ENCODE results near the gene PIK3R1.
"Not testable (repeated sequence)": the region's sequence is repeated elsewhere in the genome, so short reads cannot be mapped to it uniquely, and the experiment has no call there.

The PIK3R1 gene

DNA sequence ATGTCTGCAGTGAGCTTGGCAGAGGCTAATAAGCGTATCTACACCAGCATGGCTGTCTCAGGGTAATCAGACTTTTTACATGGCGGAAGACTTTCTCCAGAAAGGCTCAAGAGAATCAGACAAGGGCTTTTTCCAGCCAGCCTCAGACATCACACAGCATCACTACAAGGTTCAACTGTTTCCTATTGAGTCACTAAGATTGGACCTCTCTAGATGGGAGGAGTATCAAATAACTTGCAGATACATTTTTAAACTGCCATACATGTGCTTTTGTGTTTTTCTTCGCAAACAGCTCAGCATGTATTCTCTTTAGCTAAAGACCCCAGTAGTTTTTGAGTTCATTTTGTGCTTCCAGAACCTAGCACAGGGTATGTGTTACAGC, 22.9 kb upstream of the PIK3R1 start:
- no peak overlapping the region for H3K4me3 ChIP-seq (ENCODE audit: low read depth, low read length)

- no peak overlapping the region for H3K4me3 ChIP-seq (ENCODE audit: low read depth, low read length)
Observed at GRCh38 chr5:68193481-68194036, 22.0 kb upstream of the PIK3R1 start.

- no peak overlapping the region for H3K4me3 ChIP-seq (ENCODE audit: low read depth, low read length)
Observed at GRCh38 chr5:68194386-68194785, 21.2 kb upstream of the PIK3R1 start.

DNA sequence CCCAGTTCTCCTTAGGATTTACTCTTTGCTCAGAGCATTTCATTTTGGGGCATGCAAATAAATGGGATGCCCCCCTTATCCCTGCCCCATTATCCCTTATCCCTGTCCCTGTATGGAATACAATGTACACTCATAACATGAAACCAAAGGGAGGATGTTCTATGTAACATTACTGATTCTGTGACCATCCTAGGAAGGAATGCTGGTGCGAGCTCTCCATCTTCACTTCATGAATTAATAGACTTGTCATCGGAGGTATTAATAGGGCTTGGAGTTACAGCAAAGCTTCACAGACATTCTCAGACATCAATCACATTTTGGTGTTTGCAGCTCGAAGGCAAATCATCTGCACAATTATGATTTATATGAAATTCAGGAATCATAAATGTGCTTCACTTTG, 20.4 kb upstream of the PIK3R1 start:
- H3K4me3 ChIP-seq (ENCODE audit: low read depth, low read length), result no peak overlapping the region

DNA sequence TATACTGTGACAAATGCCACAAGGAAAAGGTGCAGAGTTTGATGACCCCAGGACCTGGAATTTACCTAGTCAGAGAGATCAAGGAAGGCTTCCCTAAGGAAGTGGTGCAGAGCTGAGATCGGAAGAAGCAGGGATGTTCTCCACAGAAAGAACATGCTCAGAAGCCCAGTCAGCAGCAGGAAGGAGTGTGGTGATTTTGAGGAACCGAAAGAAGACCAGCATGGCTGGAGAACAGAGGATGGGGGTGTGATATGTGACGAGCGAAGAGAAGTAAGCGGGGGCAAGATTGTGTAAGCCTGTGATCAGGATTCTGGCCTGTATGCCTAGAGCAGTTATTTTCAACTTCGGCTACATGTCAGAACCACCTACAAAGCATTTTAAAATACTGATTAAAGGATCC, 18.7 kb upstream of the PIK3R1 start:
- no peak overlapping the region for H3K4me3 ChIP-seq (ENCODE audit: low read depth, low read length)

DNA sequence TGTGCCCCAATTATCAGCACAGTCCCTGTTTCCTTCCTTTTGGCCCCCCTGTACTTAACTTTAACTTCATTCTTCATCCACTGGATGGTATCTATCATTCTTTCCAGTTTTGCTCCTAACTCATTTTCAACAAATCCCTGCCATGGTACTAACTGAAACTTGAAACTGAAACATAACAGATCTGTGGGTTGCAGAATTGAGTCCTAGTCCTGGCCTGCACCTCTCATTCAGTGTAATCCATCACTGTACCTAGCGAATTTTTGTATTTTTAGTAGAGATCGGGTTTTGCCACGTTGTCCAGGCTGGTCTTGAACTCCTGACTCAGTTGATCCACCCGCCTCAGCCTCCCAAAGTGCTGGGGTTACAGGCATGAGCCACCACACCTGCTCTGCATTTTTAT, 15.3 kb upstream of the PIK3R1 start:
- H3K4me3 ChIP-seq (ENCODE audit: low read depth, low read length), result no peak overlapping the region

GRCh38 chr5:68210654-68211053, 4.9 kb upstream of the PIK3R1 start:
- H3K4me3 ChIP-seq (ENCODE audit: low read depth, low read length), result not testable (repeated sequence)

- H3K4me3 ChIP-seq (ENCODE audit: low read depth, low read length), result peak overlapping the region; percentile 48
Observed at GRCh38 chr5:68214482-68215207, 911 bp upstream of the PIK3R1 start.

DNA sequence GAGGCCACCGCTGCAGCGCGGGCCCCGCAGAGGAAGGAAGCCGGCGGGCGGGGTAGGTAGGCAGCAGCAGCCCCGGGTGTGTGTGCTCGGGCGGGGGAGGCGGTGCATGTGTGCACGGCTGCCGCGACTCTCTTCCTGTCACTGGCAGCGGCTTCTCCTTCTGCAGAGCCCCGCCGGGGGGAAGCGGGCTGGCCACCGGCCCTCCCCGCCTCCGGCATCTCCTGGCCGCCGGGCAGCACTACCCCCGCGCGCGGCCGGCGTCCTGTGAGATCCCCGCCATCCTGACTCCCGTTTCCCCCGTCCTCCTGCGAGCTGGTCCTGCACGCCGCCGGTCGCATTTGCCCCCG, 315 bp downstream of the PIK3R1 start:
- H3K4me3 ChIP-seq (ENCODE audit: low read depth, low read length), result peak overlapping the region; percentile 47

- peak overlapping the region; percentile 47 for H3K4me3 ChIP-seq (ENCODE audit: low read depth, low read length)
Observed at GRCh38 chr5:68216245-68217046, 890 bp downstream of the PIK3R1 start.

GRCh38 chr5:68217047-68217355, 1.4 kb downstream of the PIK3R1 start:
- no peak overlapping the region for H3K4me3 ChIP-seq (ENCODE audit: low read depth, low read length)

GRCh38 chr5:68217528-68217927, 2.0 kb downstream of the PIK3R1 start:
- H3K4me3 ChIP-seq (ENCODE audit: low read depth, low read length), result no peak overlapping the region

DNA sequence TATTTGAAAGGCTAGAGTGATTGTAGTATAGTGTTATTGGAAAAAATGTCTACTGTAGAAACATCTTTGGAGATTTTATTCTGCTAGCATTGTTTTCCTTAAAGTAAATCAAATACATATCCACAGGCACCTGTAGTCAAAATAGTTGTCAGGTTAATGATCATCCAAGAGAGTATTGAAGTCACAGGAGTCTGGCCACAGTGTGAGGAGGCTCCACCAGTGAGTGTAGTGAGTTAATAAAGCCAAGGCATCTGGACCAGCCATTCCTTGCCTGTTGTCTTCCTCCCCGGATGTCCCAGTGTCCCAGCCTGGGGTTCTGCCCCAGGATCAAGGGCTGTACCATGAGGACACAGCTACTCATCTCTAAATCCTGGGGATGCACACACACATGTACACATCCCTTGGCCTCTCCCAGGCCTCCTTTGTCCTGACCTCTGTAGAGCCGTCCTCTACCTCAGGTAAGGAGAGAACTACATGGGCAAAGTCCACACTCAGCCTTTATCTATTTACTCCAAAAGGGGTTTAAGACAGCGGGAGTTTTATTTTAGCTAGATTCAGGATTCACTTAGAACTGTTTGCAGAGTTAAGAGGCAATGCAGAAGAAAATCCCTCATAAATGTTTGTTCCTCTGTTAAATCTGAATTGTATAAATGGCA, 3.7 kb downstream of the PIK3R1 start:
- H3K4me3 ChIP-seq (ENCODE audit: low read depth, low read length), result no peak overlapping the region

DNA sequence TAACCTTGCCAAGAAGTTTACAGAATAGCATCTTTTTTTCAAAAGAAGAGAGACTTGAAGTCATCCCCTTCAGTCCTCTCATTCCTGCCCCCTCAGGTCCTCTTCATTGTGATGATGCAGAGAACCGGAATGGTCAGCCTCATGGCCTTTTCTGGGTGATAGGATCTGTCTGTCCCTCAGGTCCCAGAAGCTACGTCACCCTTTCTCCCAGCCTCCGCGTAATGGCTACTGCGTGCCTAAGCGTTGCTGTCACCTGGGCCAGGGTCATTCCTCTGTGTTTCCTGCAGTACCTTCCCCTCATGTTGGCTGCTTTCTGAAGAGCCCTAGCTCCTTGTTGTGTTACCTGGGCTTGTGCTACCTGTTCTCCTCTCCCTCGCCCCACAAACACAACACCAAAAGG, 4.7 kb downstream of the PIK3R1 start:
- H3K4me3 ChIP-seq (ENCODE audit: low read depth, low read length), result no peak overlapping the region

GRCh38 chr5:68220914-68221313, 5.4 kb downstream of the PIK3R1 start:
- H3K4me3 ChIP-seq (ENCODE audit: low read depth, low read length), result no peak overlapping the region

DNA sequence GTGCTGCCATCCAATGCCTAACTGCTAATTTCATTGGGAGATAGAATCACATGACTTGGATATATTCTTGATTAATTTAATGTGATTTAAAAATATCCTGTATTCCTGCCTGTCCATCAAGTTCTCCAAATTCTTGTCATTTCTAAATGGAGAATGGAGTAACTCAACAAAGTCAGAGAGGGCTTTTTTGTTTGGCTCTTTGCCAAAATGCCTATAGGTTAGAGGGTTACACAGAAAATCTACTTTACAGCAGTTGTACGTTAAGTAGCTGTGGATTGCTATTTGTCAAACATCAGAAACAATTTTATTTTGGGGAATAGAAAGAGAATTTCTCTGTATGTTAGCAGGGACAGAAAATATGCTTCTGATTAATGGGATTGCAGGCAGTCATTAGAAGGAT, 5.9 kb downstream of the PIK3R1 start:
- no peak overlapping the region for H3K4me3 ChIP-seq (ENCODE audit: low read depth, low read length)

DNA sequence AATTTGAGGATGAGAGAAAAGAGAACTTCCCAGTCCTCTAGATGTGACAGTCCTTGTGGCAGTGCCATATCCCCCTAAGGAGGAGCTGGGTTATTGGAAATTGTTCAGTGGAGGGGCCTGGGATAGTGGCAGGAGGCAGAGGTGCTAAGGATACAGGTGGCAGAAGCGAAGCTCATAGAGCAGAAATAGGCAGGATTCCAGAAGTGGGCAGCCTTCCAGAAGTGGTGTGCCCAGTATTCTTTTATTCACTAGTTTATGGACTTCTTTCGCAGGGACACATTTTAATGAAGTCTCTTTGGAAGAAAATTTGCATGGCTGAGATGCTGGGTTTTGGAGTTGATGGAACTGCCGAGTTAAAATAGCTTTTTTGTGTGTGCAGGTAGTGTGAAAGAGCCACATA, 6.8 kb downstream of the PIK3R1 start:
- H3K4me3 ChIP-seq (ENCODE audit: low read depth, low read length), result no peak overlapping the region

- H3K4me3 ChIP-seq (ENCODE audit: low read depth, low read length), result no peak overlapping the region
Observed at GRCh38 chr5:68222824-68223354, 7.3 kb downstream of the PIK3R1 start.

GRCh38 chr5:68223904-68224303, 8.3 kb downstream of the PIK3R1 start:
- H3K4me3 ChIP-seq (ENCODE audit: low read depth, low read length), result no peak overlapping the region

DNA sequence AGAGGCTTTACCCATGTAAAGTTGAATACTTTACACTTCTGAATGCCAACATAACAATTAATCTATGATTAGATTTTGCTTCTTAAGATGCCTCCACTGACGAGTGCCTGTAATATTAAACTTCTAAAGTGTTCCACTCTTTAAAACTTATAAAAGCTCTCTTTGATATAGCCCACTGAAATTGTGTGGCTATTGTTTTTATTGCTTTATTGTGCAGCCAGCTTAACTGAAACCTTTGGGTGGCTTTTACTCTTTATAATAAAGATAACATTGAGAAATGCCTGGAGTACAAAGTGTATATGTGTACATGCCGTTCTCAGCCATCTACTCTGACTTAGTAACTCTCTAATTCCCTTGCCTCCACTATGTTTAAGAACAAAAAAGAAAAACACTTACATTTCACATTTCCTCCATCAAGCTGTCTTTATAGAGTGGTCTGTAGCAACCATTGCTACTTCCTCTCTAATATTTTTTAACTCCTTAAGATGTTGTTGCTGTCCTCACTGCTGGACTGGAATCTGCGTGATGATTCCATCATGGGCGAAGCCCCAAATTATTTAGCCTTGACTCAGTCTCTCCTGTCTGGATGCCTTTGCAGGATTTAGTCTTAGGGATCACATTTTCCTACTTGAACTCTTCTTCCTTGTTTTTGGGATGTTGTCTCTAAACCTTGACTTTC, 9.1 kb downstream of the PIK3R1 start:
- H3K4me3 ChIP-seq (ENCODE audit: low read depth, low read length), result no peak overlapping the region

Data from iPS-11a (cell line).